Stimulated activated CD4-positive, alpha-beta T cell treated with anti-CD3 and anti-CD28 coated beads, Interleukin-12 subunit alpha, Interleukin-12 subunit beta, amount 100 ng/mL, for 48 hours (primary cell): ENCODE measurements around the gene GIPC2.
"Not testable (repeated sequence)": the region's sequence is repeated elsewhere in the genome, so short reads cannot be mapped to it uniquely, and the experiment has no call there.

Experiments used
- DNase-seq, 3 donors: peaks; one replicate each; pipeline ENCODE4 v3.0.0-alpha.2; 2020; ENCODE audit warnings: low read depth in 2 of 3, low spot score in 1 of 3

The GIPC2 gene

DNA sequence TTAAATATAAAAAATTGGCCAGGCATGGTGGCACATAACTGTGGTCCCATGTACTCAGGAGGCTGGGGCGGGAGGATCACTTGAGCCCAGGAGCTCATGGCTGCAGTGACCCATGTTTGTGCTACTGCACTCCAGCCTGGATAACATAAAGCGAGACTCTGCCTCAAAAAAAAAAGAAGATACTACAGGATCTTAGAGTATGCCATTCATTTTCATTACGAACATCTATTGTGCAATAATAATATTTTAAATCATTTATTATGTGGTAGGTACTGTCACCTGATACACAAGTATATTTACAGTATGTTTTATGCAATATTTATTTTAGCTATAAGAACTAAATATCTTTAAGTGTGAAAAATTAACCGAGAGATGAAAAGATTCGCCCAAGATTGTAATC lies 9.3 kb upstream of the GIPC2 start:
- no peak for DNase-seq

DNA sequence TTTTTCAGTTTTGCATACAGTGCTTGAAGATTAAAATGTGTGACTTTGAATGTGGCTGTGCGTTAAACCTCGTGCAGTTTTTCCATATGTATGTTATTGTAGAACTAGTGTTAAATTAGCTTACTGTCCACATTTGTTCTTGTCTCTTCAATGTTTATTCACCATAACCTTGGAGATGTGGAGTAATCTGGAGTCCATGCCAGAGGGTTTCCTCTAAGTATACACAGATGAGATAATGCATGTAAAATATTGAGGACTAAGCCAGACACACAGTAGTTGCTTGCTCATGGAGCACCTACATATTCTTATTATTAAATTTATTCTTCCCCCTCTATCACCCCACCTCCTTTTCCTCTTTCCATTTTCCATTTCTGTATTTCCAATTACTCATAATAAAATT lies 7.7 kb upstream of the GIPC2 start:
- no peak for DNase-seq

DNA sequence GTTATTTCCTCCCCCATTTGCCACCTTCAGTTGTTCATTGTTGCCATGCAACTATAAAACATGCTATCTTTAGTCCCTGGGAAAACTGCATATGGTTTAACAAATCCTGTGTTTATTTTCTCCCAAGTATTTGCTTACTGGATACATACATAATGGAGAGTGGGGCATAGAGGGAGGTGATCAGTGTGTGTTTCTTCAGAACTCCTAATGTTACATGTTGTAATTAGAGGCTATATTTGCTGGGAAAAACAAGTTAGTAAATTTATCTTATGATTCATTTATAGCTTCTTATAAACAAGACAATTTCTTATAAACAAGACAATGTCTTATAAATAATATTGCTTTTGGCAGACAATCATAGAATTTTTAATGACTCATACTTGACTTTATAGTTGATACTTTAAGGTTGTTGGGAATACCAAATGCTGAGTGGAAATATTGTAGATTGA lies 7.3 kb upstream of the GIPC2 start:
- DNase-seq, result no peak

DNA sequence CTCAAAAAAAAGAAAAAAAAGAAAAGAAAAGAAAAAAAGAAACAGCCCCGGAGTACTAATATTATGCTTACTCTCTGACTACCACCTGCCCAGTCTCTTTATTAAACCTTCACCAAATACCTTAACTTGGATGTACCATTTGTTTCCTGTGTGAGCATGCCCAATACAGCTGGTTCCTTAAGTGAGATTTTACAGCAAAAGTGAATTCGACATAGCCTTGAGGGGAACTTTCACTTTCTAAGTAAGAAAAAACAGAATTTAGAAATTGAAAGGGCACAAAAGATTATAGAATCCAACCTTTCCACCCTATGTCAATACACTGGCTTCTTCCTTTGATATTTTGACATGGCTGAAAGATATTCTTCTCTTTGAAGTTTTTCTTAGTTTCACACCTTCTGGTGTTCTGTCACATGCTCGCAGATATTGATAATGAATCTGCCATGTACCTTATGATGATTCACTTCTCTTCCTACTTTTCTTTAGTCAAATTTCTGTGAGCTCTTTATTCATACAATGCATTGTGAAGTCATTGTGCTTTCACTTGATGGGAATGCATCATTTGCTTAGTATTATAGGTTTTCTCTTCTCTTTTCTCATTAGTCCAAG lies 5.2 kb upstream of the GIPC2 start:
- DNase-seq, result no peak

DNA sequence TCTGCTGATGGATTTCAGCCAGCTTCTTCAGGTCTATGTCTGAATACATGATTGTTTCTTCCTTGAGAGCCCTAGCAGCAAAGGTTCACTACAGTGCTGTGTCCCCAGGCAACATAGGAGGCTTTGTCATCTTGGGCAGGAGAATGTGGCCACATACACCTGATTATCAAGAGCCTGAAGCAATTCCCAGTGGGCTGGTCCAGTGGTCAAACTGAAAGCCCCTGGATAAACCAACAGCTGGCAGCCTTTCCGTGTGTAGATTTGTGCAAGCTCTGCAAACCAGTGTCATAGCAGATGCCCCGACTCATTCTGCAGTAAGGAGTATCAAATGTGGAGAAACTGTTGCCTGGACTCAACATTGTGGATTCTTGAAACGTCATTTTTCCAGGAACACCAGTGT lies 2.3 kb upstream of the GIPC2 start:
- no peak for DNase-seq

DNA sequence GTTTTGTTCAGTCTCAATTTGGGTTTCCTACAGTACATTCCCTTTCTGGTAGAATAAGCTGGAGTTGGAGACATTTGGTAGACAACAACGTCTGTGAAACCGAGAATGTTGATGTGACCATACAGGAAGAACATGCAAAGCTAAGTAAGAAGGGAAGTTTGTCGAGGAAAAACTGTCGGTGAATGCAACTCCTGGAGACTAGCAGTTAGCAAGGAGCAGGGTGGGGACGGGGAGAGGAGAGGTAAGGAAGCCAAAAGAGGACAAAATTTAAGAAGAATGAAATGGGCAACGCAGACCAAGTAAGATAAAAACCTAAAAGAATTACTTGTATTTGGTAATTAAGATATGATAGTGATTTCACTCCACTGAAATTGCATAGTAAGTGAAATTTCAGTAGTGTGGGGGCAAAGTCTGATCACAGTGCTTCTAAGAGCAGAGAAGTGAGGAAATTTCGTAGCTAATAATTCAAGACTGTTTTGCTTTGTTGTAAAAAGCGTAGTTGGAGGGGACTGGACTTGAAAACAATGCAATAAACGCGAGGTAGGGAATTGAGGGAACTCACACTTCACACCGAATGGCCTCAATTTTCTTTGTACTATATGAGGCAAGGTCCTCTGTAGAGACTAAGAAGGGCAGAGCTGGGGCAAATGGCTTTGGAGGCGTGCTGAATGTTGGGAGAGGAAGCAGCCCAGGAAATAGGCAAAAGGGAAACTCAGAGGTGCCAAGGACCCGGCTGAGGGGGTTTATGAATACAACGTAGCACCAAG lies 787 bp upstream of the GIPC2 start:
- DNase-seq, result no peak

DNA sequence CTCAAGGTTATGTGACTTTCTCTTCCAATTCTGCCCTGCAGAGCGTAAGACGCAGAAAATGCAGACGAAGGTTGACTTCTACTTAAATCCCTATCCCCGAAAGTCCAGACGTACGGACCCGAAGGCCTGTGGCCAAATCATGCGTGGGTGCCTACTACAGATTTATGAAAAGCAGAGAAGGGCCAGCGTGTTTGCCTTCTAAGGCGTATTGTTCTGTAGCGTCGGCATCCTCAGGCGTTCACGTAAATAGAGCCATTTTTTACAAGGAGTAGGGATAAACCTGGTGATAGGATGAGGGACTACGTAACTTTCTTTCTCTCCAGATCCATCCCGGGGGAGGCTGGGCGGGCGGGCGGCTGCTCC lies 222 bp upstream of the GIPC2 start:
- no peak for DNase-seq

DNA sequence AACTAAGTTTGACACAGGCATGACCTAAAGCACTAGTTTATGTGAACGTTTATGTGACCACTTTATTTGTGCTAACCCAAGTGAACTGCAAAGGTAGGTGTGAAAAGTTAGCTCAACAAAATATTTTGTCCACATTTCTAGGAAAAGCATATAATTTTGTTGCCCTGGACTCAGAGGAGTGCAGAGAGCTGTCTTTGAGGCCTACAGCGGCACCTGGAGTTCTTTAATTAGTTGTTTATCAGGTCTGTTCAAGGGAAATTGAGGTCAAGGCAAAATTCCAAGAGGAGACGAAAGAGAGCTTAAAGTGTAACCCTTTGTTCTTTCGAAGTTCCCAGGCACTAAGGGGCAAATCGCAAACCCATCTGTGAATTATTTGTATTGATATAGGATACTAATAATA lies 1.3 kb downstream of the GIPC2 start:
- no peak for DNase-seq

DNA sequence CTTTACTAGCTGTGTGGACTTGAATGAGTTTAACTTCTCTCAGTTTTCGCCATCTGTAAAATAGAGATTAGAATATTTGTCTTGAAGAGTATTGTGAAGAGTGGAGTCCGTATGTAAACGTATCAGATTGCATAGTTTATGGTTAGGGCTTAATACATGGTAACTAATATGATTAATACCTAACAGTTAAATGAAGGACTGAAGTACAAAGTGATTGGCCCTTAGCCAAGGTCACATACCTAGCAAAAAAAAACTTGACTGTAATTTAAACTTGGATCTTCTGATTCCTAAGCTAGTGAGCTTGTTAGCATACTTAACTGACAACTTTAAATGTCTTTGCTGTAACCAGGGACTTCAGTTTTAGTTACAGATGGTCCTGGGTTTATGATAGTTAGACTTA lies 1.9 kb downstream of the GIPC2 start:
- no peak for DNase-seq

DNA sequence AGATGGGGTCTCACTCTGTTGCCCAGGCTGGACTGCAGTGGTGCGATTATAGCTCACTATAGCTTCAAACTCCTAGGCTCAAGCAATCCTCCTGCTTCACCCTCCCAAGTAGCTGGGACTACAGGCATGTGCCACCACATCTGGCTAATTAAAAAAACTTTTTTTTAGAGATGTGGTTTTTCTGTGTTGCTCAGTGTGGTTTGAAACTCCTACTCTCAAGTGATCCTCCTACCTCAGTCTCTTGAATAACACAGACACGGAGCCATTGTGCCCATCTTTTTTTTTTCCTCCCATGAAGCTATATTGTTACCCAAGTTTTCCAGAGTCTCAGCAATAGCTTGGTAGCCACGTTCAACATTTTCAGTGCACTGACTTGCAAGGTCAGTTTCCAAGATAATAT lies 2.7 kb downstream of the GIPC2 start:
- DNase-seq, result no peak

DNA sequence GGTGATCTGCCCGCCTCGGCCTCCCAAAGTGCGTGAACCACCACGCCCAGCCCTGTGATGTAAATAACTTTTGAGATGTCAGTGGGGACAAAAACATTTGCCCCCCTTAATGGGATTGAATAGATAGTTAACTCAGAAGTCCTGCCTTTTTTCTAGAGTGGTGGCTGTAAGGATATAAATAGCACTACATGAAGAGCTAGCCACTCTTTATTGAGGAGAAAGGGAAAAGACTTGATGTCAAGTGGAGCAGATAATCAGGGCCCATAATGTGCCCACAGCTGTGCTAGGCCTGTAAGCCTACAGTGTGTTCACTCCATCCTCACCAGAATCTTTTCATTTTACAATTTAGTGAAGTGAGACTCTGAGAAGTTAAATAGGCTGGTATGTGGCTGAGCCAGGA lies 3.6 kb downstream of the GIPC2 start:
- no peak for DNase-seq

DNA sequence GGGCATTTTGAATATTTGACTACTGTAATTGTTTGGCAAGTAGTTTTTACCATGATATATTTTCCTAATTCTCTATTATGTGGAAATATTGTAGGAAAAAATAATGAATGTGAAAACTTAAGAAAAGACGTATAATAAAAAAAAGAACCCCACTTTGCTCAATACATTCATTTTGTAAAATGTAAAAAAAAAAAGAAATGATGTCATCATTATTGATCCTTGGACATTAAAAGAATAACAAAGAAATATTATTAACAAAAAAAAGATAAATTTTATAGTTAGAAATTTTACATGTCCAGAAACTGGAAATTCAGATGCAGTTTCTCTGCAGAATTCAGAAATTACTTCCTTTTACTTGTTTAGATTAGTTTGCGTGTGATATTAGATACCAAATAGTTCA lies 5.2 kb downstream of the GIPC2 start:
- DNase-seq, result no peak

DNA sequence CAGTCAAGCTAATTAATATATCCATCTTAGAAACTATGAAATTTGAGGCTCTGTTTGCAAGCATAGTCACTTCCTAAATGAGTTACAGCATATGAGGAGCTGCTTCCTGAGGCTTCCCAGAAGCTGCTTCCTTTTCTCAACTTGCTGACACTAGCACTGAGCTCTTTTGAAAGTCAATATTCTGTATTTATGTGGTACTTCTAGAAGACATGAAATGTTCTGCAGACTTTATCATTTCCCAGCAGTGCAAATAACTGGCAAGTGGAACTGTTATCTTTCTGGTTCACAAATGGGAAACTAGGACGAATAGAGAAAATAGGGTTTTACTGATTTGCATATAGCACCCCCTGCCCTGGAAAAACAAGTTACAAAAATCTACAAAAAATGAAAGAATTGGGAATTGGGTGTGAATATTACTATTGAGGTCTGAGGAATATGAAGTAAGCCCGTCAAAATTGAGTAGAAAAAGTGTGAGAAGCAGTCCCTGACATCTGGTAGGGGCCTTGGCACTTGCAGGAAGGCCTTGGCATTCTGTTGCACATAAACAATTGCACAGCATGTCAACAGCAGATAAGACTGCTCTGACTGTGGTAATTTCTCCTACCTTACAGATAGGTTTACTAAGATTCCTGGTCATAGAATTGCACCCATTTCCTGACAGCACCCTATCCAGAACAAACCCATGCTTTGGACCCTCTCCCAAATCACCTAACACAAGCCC lies 7.1 kb downstream of the GIPC2 start:
- no peak for DNase-seq

DNA sequence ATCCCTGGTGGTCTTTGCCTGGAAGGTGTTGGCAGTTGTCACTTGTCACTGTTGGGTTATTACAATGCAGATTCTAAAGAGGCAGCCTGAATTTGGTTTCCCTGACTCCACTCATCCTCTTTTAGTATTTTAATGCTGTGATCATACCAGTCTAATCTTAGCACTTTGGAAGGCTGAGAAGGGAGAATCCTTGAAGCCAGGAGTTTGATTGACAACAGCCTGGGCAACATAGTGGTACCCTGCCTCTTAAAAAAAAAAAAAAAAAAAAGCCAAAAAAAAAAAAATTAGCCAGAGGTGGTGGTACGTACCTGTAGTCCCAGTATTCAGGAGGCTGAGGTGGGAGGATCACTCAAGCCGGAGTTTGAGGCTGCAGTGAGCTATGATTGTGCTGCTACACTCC lies 7.7 kb downstream of the GIPC2 start:
- DNase-seq, result no peak

DNA sequence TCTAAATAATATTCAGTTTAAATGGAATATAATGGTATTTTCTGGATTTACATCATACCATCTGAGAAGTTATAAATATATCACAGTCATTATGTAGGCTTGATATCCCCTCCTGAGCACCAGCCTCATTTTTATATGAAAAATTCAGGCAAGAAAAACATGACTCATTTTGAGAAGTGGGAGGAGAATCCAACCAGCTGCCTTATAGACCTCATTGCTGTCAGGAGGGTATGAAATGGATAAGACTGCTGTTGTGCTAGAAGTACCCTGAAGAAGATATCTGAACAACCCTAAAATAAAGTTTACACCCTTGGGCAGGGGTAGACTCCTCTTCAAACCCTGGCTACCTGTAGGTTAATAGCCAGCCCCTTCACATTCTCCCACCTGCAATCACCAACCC lies 8.8 kb downstream of the GIPC2 start:
- no peak for DNase-seq

DNA sequence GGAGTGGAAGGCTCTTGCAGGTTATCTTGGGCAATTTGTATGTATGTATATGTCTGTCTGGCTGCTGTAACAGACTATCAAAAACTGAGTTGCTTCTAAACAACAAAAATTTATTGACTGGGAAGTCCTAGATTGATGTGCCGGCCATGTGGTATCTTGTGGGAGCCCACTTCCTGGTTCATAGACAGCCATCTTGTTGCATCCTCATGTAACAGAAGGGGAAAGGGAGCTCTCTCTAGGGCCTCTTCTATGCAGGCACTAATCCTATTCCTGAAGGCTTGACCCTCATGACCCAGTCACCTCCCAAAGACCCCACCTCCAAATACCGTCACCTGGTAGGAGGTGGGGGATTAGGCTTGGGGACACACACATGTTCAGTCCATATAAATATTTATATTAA lies 9.2 kb downstream of the GIPC2 start:
- DNase-seq, result no peak

DNA sequence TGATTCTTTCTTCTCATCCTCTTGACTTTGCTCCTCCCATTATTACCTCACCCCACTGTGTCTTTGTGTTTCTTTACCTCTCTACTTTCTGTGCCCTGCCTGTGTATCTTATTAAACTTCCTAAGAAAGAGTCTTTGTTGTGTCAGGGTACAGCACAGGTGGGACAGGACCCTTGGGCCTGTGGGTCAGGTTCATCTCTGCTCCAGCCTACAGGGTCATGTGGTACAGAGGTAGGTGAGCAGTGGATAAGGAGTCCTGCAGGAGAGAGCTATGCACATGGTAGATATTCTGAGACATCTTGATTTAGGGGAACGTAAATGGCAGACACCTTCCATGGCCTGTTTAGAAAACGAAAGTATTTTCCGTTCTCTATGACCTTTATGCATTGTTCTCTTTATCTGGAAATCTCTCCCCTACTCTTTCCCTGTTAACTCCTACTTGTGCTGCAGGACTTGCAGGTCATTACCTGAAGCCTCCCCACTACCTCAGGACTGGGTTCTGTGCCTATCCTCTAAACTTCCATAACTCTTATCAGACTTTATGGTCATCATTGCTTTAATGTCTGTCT lies 9.9 kb downstream of the GIPC2 start:
- no peak for DNase-seq

DNA sequence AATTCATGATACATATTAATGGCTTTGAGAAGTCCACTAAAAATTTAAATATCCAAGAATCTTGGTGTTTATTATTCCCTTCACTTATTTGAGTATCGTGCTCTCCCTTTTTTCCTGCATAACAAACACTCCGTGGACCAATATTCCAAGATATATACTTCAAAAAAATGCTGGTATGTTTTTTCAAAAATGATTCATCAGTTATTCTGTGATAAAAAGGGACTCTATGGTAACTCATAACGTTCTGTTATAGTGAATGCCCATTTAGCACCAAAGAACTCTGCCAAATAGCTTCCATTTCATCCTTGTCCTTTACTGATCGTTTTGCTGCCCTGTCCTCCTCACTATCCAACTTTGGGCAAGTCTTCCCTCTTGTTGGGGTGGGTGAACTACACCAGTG lies 12.9 kb downstream of the GIPC2 start:
- DNase-seq, result no peak

DNA sequence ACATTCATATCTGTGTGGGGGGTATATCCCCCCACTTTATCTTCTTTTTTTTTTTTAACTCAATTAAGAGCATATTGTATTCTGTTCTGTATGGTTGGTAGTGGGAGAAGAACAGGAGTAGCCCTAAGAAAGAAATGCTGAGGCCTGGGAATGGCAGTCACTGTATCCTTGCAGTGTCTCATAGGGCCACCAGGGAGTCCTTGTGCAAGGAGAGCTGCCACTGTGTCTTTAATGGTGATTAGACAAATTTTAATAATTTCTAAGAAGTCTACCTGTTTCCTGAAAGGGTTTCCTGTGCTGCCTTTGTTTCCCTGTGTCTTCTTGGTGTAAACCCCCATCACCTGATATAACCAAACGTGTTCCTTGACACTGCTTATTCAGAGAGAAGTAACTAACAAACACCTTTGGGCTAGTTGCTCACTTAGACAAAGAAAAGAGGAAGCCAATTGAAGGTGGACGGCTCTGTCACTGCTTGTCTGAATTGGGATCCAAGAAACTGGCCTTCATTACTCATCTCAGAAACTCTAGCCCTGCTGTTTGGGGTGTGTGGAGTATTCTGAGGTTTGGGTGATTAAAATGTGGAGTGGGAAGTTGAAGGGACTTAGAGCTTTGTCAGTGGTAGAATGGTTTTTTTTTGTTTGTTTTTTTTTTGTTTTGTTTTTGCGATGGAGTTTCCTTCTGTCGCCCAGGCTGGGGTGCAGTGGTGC lies 15.2 kb downstream of the GIPC2 start:
- no peak for DNase-seq

DNA sequence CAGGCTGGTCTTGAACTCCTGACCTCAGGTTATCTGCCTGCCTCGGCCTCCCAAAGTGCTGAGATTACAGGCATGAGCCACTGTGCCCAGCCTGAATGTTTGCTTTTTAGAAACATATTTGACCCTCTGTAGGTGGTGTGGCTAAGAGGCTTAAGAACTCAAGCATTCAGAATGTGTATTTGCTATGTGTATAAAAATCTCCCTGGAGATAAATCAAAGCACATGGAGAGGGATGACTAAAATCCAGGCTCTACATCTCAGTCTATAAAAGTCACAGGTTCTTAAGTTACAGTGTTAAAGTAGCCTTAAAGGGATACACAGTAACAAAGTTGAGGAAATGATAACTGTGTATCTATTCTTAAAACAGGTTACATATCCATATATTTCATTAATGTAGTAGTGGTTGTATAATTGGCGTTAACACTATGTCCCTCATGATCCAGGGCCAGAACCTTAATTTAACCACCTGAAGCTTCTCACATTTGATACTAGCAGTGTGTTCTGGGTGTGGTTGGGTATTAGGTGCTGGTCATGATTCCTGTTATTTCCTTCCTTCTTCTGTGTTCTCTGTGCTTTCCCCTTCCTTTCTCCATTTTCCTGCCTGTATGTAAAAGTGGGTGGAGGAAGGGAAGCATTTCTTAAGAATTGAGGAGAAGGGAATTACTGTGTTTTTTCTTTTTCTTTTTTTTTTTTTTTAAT lies 16.2 kb downstream of the GIPC2 start:
- DNase-seq, result no peak

DNA sequence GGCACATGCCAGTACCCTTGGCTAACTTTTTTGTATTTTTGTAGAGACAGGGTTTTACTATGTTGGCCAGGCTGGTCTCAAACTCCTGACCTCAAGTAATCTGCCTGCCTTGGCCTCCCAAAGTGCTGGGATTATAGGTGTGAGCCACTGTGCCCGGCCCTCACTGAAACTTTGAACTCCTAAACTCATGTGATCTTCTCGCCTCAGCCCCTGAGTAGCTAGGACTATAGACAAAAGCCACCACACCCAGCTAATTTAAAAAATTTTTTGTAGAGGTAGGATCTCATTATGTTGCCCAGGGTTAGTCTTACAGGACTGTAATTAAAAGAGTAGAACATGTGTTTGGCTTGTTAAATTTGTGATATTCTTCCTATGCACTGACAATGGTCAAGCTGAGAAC lies 19.1 kb downstream of the GIPC2 start:
- not testable (repeated sequence) for DNase-seq
